GM20000 (cell line): ENCODE results near the gene RNASE4.
"Not testable (repeated sequence)": the region's sequence is repeated elsewhere in the genome, so short reads cannot be mapped to it uniquely, and the experiment has no call there.

Experiments
- DNase-seq: peaks from one replicate; pipeline ENCODE4 v3.0.0; 2012; ENCODE audit warnings: low spot score
- TF ChIP-seq, protein P1 (sequence below): IDR thresholded peaks from 2 replicates; pipeline ENCODE4 v1.5.1; 2012; ENCODE audit warnings: mild to moderate bottlenecking, control low read depth; ENCODE audit errors: extremely low read depth, missing control alignments

The RNASE4 gene

DNA sequence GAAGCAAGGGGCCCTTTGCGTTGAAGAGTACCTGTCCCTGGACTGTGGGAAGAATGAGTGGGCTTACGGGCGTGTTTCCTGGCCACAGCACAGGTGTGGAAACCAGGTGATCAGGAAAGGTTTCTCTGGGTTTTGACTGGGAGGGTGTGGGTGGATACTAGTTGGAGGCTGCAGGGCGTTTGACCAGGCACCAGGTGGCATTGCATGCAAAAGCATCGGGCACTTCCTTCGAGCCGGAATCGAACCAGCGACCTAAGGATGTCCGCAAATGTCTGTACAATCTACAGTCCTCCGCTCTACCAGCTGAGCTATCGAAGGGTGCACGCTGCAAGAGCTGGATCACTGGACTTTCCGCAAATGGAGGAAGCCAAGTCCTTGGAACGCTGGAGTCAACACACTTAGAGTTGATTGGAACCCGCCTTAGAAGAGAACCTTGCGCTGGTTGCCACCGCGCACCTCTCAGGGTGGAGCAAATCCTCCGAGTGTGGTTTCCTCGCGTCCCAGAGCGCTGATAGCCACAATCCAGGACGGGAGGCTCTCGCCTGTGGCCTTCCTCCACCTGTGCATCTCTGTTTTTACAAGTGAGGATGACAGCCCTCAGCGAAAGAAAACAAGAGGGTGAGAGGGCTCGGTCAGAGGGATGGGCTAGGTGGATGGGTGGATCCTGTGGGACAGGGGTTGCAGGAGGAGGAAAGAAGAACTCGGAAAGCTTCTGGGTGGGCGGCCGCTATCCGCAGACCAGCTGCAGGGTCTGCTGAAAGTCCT, 21.2 kb upstream of the RNASE4 start:
- TF ChIP-seq, protein P1, sequence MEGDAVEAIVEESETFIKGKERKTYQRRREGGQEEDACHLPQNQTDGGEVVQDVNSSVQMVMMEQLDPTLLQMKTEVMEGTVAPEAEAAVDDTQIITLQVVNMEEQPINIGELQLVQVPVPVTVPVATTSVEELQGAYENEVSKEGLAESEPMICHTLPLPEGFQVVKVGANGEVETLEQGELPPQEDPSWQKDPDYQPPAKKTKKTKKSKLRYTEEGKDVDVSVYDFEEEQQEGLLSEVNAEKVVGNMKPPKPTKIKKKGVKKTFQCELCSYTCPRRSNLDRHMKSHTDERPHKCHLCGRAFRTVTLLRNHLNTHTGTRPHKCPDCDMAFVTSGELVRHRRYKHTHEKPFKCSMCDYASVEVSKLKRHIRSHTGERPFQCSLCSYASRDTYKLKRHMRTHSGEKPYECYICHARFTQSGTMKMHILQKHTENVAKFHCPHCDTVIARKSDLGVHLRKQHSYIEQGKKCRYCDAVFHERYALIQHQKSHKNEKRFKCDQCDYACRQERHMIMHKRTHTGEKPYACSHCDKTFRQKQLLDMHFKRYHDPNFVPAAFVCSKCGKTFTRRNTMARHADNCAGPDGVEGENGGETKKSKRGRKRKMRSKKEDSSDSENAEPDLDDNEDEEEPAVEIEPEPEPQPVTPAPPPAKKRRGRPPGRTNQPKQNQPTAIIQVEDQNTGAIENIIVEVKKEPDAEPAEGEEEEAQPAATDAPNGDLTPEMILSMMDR: peak; percentile 58
- DNase-seq: peak; percentile 38

DNA sequence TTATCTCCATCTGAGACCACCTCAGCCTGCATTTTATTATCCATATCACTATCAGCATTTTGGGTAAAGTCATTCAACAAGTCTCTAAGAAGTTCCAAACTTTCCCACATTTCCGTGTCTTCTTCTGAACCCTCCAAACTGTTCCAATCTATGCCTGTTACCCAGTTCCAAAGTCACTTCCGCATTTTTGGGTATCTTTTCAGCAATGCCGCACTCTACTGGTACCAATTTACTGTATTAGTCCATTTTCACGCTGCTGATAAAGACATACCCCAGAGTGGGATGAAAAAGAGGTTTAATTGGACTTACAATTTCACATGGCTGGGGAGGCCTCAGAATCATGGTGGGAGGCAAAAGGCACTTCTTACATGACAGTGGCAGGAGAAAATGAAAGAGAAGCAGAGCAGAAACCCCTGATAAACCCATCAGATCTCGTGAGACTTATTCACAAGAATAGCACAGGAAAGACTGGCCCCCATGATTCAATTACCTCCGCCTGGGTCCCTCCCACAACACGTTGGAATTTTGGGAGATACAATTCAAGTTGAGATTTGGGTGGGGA, 17.9 kb upstream of the RNASE4 start:
- DNase-seq: not testable (repeated sequence)

DNA sequence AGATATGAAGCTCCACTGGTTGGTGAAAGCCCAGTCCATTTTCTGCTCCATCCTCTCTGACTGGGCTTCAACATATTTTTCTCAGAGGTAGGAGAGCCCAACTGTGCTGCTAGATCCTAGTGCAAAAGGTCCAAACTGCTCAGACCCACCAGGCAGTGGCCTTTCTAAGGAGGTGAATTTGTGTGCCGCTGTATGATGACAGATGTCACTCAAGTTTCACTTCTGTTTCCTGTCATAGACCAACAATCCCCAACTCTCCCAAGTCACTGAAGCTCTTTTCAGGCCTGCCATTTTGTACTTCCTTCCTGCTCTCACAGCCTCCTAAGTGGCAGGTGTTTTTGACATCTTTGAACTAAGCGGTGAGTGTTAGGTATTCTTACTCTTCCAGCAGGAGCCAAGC, 16.4 kb upstream of the RNASE4 start:
- DNase-seq: peak; percentile 66
- TF ChIP-seq, protein P1: no peak

DNA sequence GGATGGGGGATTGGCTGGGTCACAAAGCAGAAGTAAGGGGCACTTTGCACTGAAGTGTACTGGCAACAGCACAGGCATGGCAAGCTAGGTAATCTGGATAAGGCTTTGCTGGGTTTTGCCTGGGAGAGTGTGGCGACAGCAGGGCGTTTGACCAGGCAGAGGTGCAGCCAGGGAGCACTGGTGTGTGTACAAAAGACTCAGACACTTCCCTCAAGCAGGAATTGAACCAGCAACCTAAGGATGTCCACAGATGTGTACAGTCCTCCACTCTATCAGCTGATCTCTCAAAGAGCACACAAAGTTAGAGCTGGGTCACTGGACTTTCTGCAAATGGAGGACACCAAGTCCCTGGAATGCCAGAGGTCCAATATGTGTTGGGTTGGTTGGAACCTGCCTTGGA, 15.4 kb upstream of the RNASE4 start:
- TF ChIP-seq, protein P1: no peak
- DNase-seq: no peak

DNA sequence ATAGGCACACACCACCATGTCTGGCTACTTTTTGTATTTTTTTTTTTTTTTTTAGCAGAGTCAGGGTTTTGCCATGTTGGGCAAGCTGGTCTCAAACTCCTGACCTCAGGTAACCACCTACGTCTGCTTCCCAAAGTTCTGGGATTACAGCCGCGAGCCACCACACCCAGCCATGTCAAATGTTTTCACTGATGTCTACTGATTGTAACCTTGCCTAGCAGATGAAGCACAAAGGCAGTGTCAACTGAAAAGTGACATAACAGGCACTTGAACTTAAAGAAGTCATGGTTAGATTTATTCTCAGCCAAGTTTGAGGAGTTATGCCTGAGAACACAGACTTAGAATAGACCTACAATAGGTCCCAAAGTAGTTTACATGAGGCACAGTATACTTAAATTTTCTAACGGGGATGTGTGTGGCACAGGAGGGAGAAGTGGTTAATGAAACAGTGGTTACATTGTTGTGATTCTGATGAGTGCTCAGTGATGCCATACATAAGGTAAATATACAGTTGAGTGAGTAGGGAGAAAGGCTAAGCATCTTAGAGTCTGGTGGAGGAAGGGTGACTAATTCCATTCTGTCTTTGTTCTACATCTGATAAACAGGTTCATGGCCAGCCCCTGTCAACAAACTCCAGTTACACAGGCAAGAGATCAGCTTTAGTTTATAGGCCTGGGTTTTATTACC, 12.6 kb upstream of the RNASE4 start:
- TF ChIP-seq, protein P1: no peak
- DNase-seq: no peak

DNA sequence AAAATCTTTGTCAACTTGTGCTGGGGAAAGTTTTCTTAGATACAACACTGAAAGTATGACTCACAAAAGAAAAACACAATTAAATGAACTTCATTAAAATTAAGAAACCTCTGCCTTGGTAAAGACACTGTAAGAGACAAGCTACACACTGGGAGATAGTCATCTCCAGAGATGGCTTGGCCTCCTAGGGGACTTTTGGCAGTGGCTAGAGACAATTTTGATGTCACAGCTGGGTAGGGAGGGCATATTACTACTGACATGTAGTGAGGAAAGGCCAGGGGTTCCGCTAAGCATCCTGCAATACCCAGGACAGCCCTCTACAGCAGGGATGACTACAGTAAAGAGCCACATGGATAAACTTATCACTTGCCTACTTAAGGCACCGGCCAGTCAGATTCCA, 8.7 kb upstream of the RNASE4 start:
- TF ChIP-seq, protein P1: peak; percentile 6
- DNase-seq: no peak

DNA sequence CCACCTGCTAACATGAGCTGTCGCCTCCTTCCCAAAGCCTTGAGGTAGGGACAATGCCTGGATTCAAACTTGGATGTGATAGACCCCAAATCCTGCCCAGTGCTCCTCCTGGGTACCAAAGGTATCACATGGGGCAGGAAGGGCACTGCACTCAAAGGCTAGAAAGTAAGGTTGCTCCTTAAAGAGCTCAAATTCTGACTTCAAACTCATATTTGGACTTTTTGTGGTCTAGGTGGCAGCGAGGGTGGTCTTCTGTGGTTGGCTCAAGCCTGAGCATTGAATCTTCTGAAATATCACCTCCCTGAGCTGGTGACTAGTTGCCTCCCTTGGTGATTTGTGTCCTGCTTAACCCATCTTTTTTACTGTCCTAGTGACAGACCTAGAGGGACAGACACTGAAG, 8.3 kb upstream of the RNASE4 start:
- TF ChIP-seq, protein P1: no peak
- DNase-seq: no peak
